K562 (cell line): ENCODE measurements around the gene IL12RB1. TPM values are rescaled to one million over a fixed set of nuclear protein-coding genes. Genes with fewer than 3 reads are reported as not detected.
"Not testable (repeated sequence)": the region's sequence is repeated elsewhere in the genome, so short reads cannot be mapped to it uniquely, and the experiment has no call there.

Experiments
- ATAC-seq: fragments of 200-7000 bp; cut with Tn5 transposase; 3 replicates; pipeline ENCODE4 v1.9.1; 2020; ENCODE audit warnings: moderate library complexity
- BruUV-seq: library from RNA; stranded (reverse); fragments of 400-500 nt; replicated peaks from 2 replicates; lab custom pipeline; 2021; lab: Mats Ljungman, UMichigan
- CTCF ChIA-PET: fragments of 300-600 bp; formaldehyde crosslinking; extraction: SDS; loops from one replicate; lab custom pipeline; 2021; ENCODE audit warnings: low intra/inter-chr PET ratio; lab: Yijun Ruan, JAX
- POLR2A ChIA-PET: fragments of 300-600, 350-650 bp; sonication (Branson Sonifier 250); formaldehyde crosslinking; extraction: SDS; loops from one replicate; lab custom pipeline; 2021; ENCODE audit warnings: antibody characterized with exemption, inconsistent platforms; lab: Yijun Ruan, JAX
- DNase-seq, 4 experiments: peaks; one replicate each; pipeline versions ENCODE4 v3.0.0 to v3.0.0-alpha.2; 2011 to 2018; ENCODE audit warnings: low spot score in 3 of 4, mixed read lengths in 3 of 4; ENCODE audit errors: extremely low read depth in 1 of 4
- FAIRE-seq: peaks from 2 replicates; lab custom pipeline; 2011; peaks lifted over from hg19 to GRCh38; lab: Jason Lieb, UNC
- H2AFZ ChIP-seq: 2 replicates; pipeline ENCODE4 v1.6.0; 2011; ENCODE audit warnings: low read depth, low read length, control low read depth, inconsistent platforms
- H3K27ac ChIP-seq: fragments of 200-600 bp; 3 replicates; pipeline ENCODE4 v1.8.0; 2011; ENCODE audit warnings: low read depth, mild to moderate bottlenecking, control low read depth, inconsistent platforms, low read length, moderate library complexity, mixed read lengths; ENCODE audit errors: extremely low read depth
- H3K27me3 ChIP-seq, 2 experiments: fragments of 300-600 bp in 1 of 2; 2 replicates in 1 of 2; 3 replicates in 1 of 2; pipeline versions ENCODE4 v1.6.0 to v1.8.0; 2011; ENCODE audit warnings: inconsistent platforms in 2 of 2, low read length in 2 of 2, mild to moderate bottlenecking in 1 of 2, mixed read lengths in 1 of 2, moderate library complexity in 1 of 2; ENCODE audit not compliant: control insufficient read depth in 2 of 2, insufficient read depth in 2 of 2
- H3K36me3 ChIP-seq: fragments of 300-600 bp; 3 replicates; pipeline ENCODE4 v1.8.0; 2011; ENCODE audit warnings: mild to moderate bottlenecking, low read length, inconsistent platforms; ENCODE audit not compliant: control insufficient read depth, insufficient read depth
- H3K4me1 ChIP-seq, 2 experiments: fragments of 200-600 bp in 1 of 2; replicated peaks in 1 of 2; 2 replicates in 1 of 2; 3 replicates in 1 of 2; pipeline versions ENCODE4 v1.5.1 to v1.8.0; 2011; ENCODE audit warnings: inconsistent platforms in 2 of 2, low read length in 2 of 2, mild to moderate bottlenecking in 1 of 2, mixed read lengths in 1 of 2, moderate library complexity in 1 of 2; ENCODE audit not compliant: control insufficient read depth in 2 of 2, insufficient read depth in 2 of 2
- H3K4me2 ChIP-seq: 2 replicates; pipeline ENCODE4 v1.6.1; 2011; ENCODE audit warnings: low read length, control low read depth, inconsistent platforms, mixed read lengths; ENCODE audit not compliant: insufficient read depth
- H3K4me3 ChIP-seq: fragments of 200-600 bp; sonication (generic), shearing (Covaris generic); 2 replicates; pipeline ENCODE4 v1.5.1; 2016; ENCODE audit warnings: control low read depth, inconsistent platforms
- H3K79me2 ChIP-seq: fragments of 200-600 bp; 3 replicates; pipeline ENCODE4 v1.8.0; 2011; ENCODE audit warnings: low read length, inconsistent platforms; ENCODE audit not compliant: control insufficient read depth, insufficient read depth
- H3K9ac ChIP-seq, 2 experiments: 2 replicates each; pipeline versions ENCODE4 v1.6.0 to v1.6.1; 2011; ENCODE audit warnings: low read depth in 2 of 2, low read length in 2 of 2, control low read depth in 1 of 2, inconsistent platforms in 1 of 2, mild to moderate bottlenecking in 1 of 2, mixed read lengths in 1 of 2; ENCODE audit not compliant: insufficient read depth in 1 of 2
- H3K9me1 ChIP-seq: one replicate; pipeline ENCODE4 v1.6.0; 2011; ENCODE audit warnings: inconsistent platforms, mild to moderate bottlenecking, low read length, moderate library complexity; ENCODE audit not compliant: control insufficient read depth, insufficient read depth
- H3K9me3 ChIP-seq: replicated peaks from 2 replicates; pipeline ENCODE4 v1.5.1; 2011; ENCODE audit warnings: low read depth, low read length, inconsistent platforms; ENCODE audit not compliant: control insufficient read depth, insufficient read depth
- H4K20me1 ChIP-seq: replicated peaks from 2 replicates; pipeline ENCODE4 v1.6.1; 2011; ENCODE audit warnings: low read length, inconsistent platforms, mixed read lengths; ENCODE audit not compliant: control insufficient read depth, insufficient read depth
- CHD4 ChIP-seq: fragments of 200-600 bp; sonication (generic); IDR thresholded peaks from 3 replicates; pipeline ENCODE4 v1.6.1; 2012; ENCODE audit warnings: low read depth, mild to moderate bottlenecking, mixed read lengths, low read length, inconsistent platforms; ENCODE audit not compliant: insufficient read depth, insufficient replicate concordance, poor library complexity, severe bottlenecking
- MEIS2 ChIP-seq: fragments of 450-650 bp; IDR thresholded peaks from 2 replicates; pipeline ENCODE4 v1.6.1; 2014; ENCODE audit warnings: mild to moderate bottlenecking; ENCODE audit not compliant: partially characterized antibody
- PBX2 ChIP-seq, 2 experiments: IDR thresholded peaks in 1 of 2; conservative IDR thresholded peaks in 1 of 2; 2 replicates each; pipeline ENCODE4 v1.6.1; 2016; ENCODE audit warnings: low read depth in 2 of 2, mild to moderate bottlenecking in 1 of 2, missing compliant biosample characterization in 1 of 2, missing genetic modification characterization in 1 of 2, moderate library complexity in 1 of 2
- RBM25 ChIP-seq: fragments of 200-400 bp; formaldehyde crosslinking; IDR thresholded peaks from 2 replicates; pipeline ENCODE4 v1.6.1; 2018; ENCODE audit warnings: low read length, low read depth, moderate library complexity; ENCODE audit not compliant: severe bottlenecking
- SPI1 ChIP-seq: IDR thresholded peaks from 2 replicates; pipeline ENCODE4 v1.6.1; 2011; ENCODE audit warnings: low read depth, low read length, control low read depth, borderline replicate concordance
- TFAP4 ChIP-seq: sonication (generic); formaldehyde crosslinking; IDR thresholded peaks from 2 replicates; pipeline ENCODE4 v1.8.0; 2022; ENCODE audit warnings: missing genetic modification reagents, mild to moderate bottlenecking, moderate library complexity, borderline replicate concordance
- WGBS: fragments of 100-300 bp; shearing (Covaris generic); methylation state at CpG from one replicate; pipeline ENCODE4 v1.1.6; 2016; ENCODE audit warnings: low coverage, mixed read lengths; ENCODE audit not compliant: insufficient coverage; ENCODE audit errors: missing lambda C conversion rate; 5-methylcytosine and 5-hydroxymethylcytosine counted together
- in situ Hi-C: fragments of 300-500 bp; cut with MboI; formaldehyde crosslinking; loops from 4 replicates; pipeline ENCODE4 v1.15.0; 2018; ENCODE audit warnings: inconsistent platforms, mixed read lengths
- intact Hi-C: fragments of 100-400 bp; cut with micrococcal nuclease; formaldehyde crosslinking; loops from 2 replicates; pipeline ENCODE4 v1.14.2; 2022
- polyA plus RNA-seq, 8 experiments: library from polyadenylated mRNA; depleted of rRNA in 4 of 8; stranded (reverse) in 5 of 8; unstranded in 3 of 8; fragments of >200 nt; fragmentation: Nextera tagmentation in 2 of 8; fragmentation: Illumina TruSeq in 1 of 8; extraction: Ambion mirVana in 2 of 8; extraction: Trizol in 1 of 8; gene quantifications; 2 replicates each; pipeline versions ENCODE4 v1.2.1 to v1.2.3, GENCODE V29; 2011 to 2014; ENCODE audit warnings: inconsistent platforms in 1 of 8, missing spikeins in 1 of 8
- total RNA-seq, 7 experiments: library from RNA; depleted of rRNA in 6 of 7; stranded (reverse); fragments of >200 nt in 6 of 7; fragmentation: Illumina TruSeq in 2 of 7; extraction: Trizol in 2 of 7; gene quantifications; 2 replicates each; pipeline versions ENCODE4 v1.2.1 to v1.2.3, GENCODE V29; 2011 to 2021; ENCODE audit warnings: low replicate concordance in 1 of 7

IL12RB1 gene
- total and polyA plus RNA-seq, 9 of the 15 experiments (the other 6 are each of a cell fraction or from before 2014, with no cell fraction given), result 0.04 to 0.07 (median 0.06) TPM; not detected in 5

- H3K4me1 ChIP-seq, FAIRE-seq, H2AFZ ChIP-seq, in situ Hi-C loops, H3K36me3 ChIP-seq, H3K27ac ChIP-seq, H3K9me1 ChIP-seq, H3K9me3 ChIP-seq, ATAC-seq, H4K20me1 ChIP-seq, H3K9ac ChIP-seq, DNase-seq, H3K4me3 ChIP-seq, H3K79me2 ChIP-seq, H3K27me3 ChIP-seq, H3K4me2 ChIP-seq, CTCF ChIA-PET, intact Hi-C loops, BruUV-seq: not testable (repeated sequence)
- WGBS, result 12% methylated on average over 5 of the region's 5 CpGs
- TF ChIP-seq SPI1, result 0 out of 2 replicates have a peak, but pooled peaks have one; percentile 5
- POLR2A ChIA-PET, result interaction anchor here (1.3 kb wide), 1 partner anchor 14 kb away, joined by 5 read pairs; no protein-coding TSS in a partner anchor
Measured at GRCh38 chr19:18031401-18031800, 55.3 kb downstream of the IL12RB1 start.

GRCh38 chr19:18029617-18030338 lies 57.0 kb downstream of the IL12RB1 start:
- H3K4me1 ChIP-seq, result peaks cover 4 to 5% of the 10 kb centered on the region in 2 experiments; a peak in 2 of 5 replicates
- intact Hi-C loops (no loop called here), in situ Hi-C loops (no loop called here)
- H3K9me1 ChIP-seq, result no peaks in the 10 kb centered on the region
- H3K27me3 ChIP-seq, result peaks cover 0 to 7% of the 10 kb centered on the region in 2 experiments; a peak in 1 of 5 replicates
- no peaks in the 10 kb centered on the region for H4K20me1 ChIP-seq
- ATAC-seq (no peak), FAIRE-seq (no peak), DNase-seq (peak in 1 of 4 experiments; percentile 32)
- no peak overlapping the region for H3K27ac ChIP-seq
- peak overlapping the region; percentile 1; the same call in 1 of the 2 replicates for H3K4me2 ChIP-seq
- H3K36me3 ChIP-seq, result no peaks in the 10 kb centered on the region
- 0 out of 4 replicates have a peak overlapping the region, but pooled peaks of 1 of the 2 experiments have one; percentile 1 for H3K9ac ChIP-seq
- no peaks in the 10 kb centered on the region for H3K9me3 ChIP-seq
- WGBS, result 9% methylated on average over 8 of the region's 8 CpGs
- H3K79me2 ChIP-seq, result no peaks in the 10 kb centered on the region
- no TSS peak for BruUV-seq
- POLR2A ChIA-PET, result interaction anchor here (0.7 kb wide), 1 partner anchor 170 kb away, joined by 3 read pairs; the partner anchor contains the start of gene RPL18A
- H3K4me3 ChIP-seq, result no peak overlapping the region
- no peak overlapping the region for H2AFZ ChIP-seq
- CTCF ChIA-PET, result no interaction called here
- TF ChIP-seq PBX2 (CRISPR knock-in tag; IDR thresholded peaks at IDR 0.05; ENCODE audit: low read depth) (no peak), PBX2 (tag; conservative IDR thresholded peaks at IDR 0.05; ENCODE audit: low read depth) (0 out of 2 replicates have a peak, but pooled peaks have one; percentile 26), TFAP4 (peak; percentile 38; the same call in 1 of the 2 replicates), MEIS2 (peak; percentile 71), CHD4 (peak; percentile 69), RBM25 (peak; percentile 85)
